Smooth muscle cell of the brain vasculature (primary cell): ENCODE measurements around the gene ZSWIM3.

Experiments used
- DNase-seq: peaks from one replicate; pipeline ENCODE4 v3.0.0-alpha.2; 2012; ENCODE audit warnings: low read depth, low spot score

Gene ZSWIM3

DNA sequence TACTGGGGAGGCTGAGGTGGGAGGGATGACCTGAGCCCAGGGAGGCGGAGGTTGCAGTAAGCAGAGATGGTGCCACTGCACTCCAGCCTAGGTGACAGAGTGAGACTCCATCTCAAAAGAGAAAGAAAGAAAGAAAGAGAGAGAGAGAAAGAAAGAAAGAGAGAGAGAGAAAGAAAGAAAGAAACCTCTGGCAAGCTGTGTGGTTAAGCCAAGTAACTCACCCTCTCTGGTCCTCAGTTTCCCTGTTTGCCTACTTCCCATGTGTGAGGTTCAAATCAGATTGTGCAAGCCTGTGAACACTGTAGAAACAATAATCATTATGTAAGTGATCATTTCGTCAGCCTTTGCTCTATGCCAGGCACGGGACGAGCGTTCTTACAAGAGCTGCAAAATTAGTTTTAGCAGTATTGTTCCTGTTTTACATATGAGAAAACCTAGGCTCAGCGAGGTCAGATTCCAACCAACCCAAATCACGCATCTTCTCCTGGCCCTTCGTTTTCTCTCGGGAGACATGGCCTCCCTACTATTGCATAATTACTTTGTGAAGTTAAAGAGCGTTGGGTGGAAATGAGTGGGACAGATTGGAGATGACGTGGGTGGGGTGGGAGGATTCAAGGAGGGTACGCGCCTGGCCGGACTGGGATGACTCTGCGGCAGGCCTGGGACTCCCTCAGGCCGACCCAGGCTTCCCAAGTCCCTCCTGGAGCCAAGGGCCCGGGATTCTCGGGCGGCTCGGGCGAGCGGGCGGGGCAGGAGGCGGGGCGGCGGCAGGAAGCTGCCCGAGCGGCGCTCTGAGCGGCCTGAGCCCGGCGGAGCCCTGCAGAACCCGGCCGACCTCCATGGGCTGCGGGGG, 24.2 kb upstream of the ZSWIM3 start, which contains the start of gene SNX21:
TSS of gene SNX21 (plus strand) at position 770 of the 853 bp plus-strand sequence. CDS start 121 bp downstream, outside the sequence.
- peak; percentile 53 for DNase-seq

GRCh38 chr20:45833883-45834796, 23.3 kb upstream of the ZSWIM3 start:
- no peak for DNase-seq

- DNase-seq: no peak
Measured at GRCh38 chr20:45834797-45835161, 22.6 kb upstream of the ZSWIM3 start.

DNA sequence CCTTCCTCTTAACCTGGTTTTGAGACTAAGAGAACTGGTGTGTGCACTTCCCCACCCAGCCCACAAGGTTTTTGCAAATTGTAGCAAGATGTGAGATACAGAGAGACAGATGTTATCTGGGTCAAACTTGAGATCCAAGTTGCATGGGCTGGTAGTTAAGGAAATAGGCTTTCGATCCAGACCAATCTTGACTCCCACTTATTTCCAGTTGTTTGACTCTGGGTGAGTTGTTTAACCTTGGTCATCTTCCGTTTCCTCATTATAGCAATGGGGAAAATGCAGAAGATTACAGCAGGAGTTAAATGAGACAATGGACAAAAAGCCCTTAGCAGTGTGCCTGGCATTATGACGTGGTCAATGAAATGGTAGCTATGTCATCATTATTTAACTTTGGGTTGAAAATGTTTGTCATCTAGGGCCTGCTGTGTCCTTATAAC, 22.1 kb upstream of the ZSWIM3 start:
- DNase-seq: no peak

DNA sequence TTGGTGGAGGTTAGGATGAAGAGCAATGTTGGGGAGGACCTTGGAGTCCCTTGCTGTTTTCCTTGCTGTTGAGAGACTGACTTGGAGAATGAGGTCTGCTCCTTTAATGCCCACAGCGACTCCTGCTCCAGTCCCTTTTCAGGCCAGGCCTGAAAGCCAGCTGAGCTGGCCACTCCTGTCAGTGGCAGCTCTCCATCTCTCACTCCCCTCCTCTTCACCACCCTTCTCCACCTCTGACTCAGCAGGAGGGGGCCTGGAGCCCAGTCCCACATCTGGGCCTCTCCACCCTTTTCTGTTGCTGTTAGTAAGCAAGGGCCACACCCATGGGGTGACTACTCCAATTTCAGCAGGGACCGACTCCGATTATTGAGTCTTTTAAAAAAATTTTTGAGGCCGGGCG, 21.6 kb upstream of the ZSWIM3 start:
- DNase-seq: no peak

- no peak for DNase-seq
Measured at GRCh38 chr20:45836841-45837240, 20.6 kb upstream of the ZSWIM3 start.

DNA sequence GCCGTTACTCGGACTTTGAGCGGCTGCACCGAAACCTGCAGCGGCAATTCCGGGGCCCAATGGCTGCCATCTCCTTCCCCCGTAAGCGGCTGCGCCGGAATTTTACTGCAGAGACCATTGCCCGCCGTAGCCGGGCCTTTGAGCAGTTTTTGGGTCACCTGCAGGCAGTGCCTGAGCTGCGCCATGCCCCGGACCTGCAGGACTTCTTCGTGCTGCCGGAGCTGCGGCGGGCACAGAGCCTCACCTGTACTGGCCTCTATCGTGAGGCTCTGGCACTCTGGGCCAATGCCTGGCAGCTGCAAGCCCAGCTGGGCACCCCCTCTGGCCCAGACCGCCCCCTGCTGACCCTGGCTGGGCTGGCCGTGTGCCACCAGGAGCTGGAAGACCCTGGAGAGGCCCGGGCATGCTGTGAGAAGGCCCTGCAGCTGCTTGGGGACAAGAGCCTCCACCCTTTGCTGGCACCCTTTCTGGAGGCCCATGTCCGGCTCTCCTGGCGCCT, 16.7 kb upstream of the ZSWIM3 start:
- DNase-seq: no peak

GRCh38 chr20:45841407-45842129, 15.8 kb upstream of the ZSWIM3 start:
- no peak for DNase-seq

- DNase-seq: no peak
Measured at GRCh38 chr20:45842169-45842812, 15.1 kb upstream of the ZSWIM3 start.

DNA sequence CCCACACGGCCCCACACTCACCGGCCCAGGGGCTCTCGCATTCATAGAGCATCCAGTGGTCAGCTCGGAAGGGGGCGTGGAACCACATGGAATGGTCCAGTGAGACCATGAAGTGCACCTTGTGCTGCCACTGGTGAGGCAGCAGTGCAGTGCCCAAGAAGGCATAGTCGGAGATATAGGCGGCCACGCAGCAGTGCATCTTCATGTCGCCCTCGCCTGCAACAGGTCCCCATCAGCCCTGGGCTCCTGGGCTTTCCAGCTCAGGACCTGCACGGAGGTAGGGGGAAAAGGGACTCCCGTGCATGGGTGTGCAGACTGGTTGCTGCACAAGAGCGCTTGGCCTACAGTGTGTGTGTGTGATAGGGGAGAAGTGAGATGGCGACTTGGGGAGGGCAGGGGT, 13.9 kb upstream of the ZSWIM3 start:
- DNase-seq: no peak

- DNase-seq: no peak
Measured at GRCh38 chr20:45845452-45845851, 12.0 kb upstream of the ZSWIM3 start.

DNA sequence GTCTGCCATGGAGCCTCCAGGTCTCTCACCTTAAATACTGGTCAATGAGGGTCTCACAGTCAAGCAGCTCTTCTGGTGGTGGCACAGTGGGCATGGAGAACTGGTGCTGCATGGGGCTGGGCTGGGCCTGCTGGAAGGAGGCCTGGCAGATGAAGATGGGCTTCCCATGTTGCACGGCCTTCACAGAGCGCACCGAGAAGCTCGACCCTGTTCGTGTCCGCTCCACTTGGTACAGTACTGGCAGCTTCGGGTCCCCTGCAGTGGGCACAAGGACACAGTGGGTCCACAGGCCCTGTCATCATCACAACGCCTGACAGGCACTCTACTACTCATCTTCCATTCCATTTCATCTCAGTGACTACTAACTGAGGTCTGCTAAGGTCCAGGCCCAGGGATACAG, 9.0 kb upstream of the ZSWIM3 start:
- no peak for DNase-seq

DNA sequence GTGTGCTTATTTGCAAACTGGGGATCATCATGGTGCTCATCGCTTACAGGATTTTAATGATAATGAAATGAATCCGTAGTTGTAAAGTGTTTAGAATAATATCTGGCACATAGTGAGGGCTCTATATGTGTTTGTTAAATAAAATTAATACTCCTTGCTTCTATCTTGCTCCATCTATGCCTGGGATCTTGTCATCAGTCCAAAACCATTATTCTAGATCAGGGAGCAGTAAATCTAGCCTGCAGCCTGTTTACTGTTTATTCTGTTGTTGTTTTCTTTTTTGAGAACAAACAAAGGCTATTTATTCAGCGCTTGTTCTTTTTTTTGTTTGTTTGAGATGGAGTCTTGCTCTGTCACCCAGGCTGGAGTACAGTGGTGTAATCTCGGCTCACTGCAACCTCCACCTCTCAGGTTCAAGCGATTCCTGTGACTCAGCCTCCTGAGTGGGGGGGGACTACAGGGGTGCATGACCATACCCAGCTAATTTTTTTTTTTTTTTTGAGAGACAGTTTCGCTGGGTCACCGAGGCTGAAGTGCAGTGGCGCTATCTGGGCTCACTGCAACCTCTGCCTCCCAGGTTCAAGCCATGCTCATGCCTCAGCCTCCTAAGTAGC, 8.3 kb upstream of the ZSWIM3 start:
- DNase-seq: no peak

GRCh38 chr20:45850238-45850637, 7.2 kb upstream of the ZSWIM3 start:
- DNase-seq: no peak

DNA sequence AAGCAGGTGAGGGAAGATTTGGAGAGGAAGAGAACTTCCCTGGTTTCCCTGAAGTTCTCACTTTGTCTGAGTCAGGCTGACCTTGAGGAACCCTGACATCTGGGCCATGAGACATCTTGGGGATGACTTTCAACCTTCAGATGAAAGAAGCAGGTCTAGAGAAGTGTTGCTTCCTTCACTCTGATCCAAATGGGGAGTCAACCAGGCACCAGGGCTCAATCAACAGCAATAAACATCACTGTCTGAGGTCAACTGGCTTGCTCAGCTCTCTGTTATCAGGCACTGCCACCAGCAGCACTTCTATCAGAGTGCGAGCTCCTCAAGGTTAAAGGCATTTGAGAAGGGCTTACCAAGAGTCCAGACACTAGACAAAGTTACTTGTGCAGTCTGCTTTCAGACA, 6.5 kb upstream of the ZSWIM3 start:
- DNase-seq: no peak

GRCh38 chr20:45851501-45851900, 5.9 kb upstream of the ZSWIM3 start:
- no peak for DNase-seq

DNA sequence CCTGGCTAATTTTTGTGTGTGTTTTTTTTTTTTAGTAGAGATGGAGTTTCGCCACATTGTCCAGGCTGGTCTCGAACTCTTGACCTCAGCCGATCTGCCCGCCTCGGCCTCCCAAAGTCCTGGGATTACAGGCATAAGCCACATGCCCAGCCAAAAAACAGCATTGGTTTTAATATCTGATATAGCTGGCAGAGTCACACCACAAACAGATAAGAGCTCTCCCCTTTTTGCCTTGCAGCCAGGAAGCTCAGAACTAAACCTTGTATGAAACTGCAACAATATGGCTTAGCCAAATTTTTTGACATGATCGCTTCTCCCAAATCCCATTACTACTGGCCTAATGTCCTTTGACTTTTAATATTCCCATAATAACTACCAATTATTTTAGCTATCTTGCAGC, 5.1 kb upstream of the ZSWIM3 start:
- DNase-seq: no peak

DNA sequence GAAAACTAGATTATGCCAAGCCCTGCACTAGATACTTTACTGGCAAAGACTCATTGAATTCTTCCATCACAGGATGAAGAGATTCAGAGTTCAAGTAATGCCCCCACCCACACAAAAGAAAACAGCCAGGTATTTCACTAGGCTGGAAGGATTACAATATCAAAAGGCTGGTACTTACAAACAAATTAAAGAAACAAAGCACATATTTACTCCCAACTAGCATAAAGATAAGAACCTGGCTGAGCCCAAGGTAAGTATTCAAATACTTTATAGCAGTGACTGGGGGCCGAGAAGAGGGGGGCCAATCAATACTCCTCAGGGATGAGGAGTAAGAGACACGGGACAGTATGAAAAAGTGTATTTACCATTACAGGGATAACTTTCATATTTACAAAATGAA, 3.9 kb upstream of the ZSWIM3 start:
- DNase-seq: no peak

GRCh38 chr20:45857882-45858216, 435 bp downstream of the ZSWIM3 start:
- no peak for DNase-seq

DNA sequence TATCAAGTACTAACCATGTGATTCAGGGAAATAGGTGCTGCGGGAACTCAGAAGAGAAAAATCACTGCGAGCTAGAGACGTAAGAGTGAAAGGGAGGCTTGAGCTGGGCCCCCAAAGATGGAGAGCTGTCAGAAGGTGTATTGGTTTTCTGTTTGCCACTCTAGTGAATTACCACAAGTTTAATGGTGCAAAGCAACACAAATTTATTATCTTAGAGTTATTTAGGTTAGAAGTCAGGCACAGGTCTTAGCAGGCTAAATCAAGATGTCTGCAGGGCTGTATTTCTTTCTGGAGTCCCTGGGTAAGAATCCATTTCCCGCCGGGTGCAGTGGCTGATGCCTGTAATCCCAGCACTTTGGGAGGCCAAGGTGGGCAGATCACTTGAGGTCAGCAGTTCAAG, 2.5 kb downstream of the ZSWIM3 start:
- no peak for DNase-seq
